Pancreas (tissue), 10 donors: ENCODE results near the gene ABCA2. TPM values are rescaled to one million over a fixed set of nuclear protein-coding genes. Genes with fewer than 3 reads are reported as not detected.

Source experiments
- ATAC-seq, 4 donors: fragments of 200-7000 bp; cut with Tn5 transposase; one replicate each; pipeline versions ENCODE4 v1.8.0 to v1.9.1; 2020; ENCODE audit warnings: mild to moderate bottlenecking in 4 of 4, moderate library complexity in 4 of 4
- DNase-seq, 6 donors: peaks; one replicate each; pipeline ENCODE4 v3.0.0-alpha.2; 2020
- FAIRE-seq: peaks from 2 replicates; lab custom pipeline; 2012; peaks lifted over from hg19 to GRCh38; lab: Jason Lieb, UNC
- H3K27ac ChIP-seq, 4 donors: fragments of 200-600 bp; sonication (generic); 1 replicate in 3 of 4; 2 replicates in 1 of 4; pipeline versions ENCODE4 v1.5.0 to v1.8.0; 2020
- H3K27me3 ChIP-seq, 4 donors: fragments of 200-600 bp; one replicate each; pipeline ENCODE4 v1.8.0; 2021
- H3K36me3 ChIP-seq, 3 donors: fragments of 200-600 bp; sonication (generic) in 1 of 3; one replicate each; pipeline versions ENCODE4 v1.5.0 to v1.8.0; 2020 to 2021
- H3K4me1 ChIP-seq, 3 donors: fragments of 200-600 bp; one replicate each; pipeline ENCODE4 v1.8.0; 2021
- H3K4me3 ChIP-seq, 4 donors: fragments of 200-600 bp; sonication (generic) in 2 of 4; one replicate each; pipeline versions ENCODE4 v1.5.0 to v1.8.0; 2020 to 2021
- H3K9me3 ChIP-seq, 4 donors: fragments of 200-600 bp; one replicate each; pipeline ENCODE4 v1.8.0; 2021
- CTCF ChIP-seq, 4 donors: fragments of 200-600 bp; sonication (generic) in 3 of 4; IDR thresholded peaks; one replicate each; pipeline versions ENCODE4 v1.5.0 to v1.8.0; 2021; ENCODE audit warnings: antibody characterized with exemption in 4 of 4
- WGBS, 2 donors: extraction: QIAGEN DNeasy Blood & Tissue Kit; methylation state at CpG; one replicate each; pipeline ENCODE4 v1.1.7; 2013; 5-methylcytosine and 5-hydroxymethylcytosine counted together
- intact Hi-C, 3 donors: fragments of 100-400 bp; cut with DNase I; formaldehyde crosslinking; loops; one replicate each; pipeline versions ENCODE4 v1.11.1 to v1.14.2; 2022
- polyA plus RNA-seq, 2 donors: library from polyadenylated mRNA; stranded (reverse); fragments of 200-250 nt; gene quantifications; one replicate each; pipeline ENCODE4 v1.2.3, GENCODE V29; 2013
- total RNA-seq, 6 donors: library from RNA; stranded (reverse); fragmentation: NEBNext Ultra II Directional in 4 of 6; extraction: Animal tissue kit (Norgen Biotek cat#: 25700) in 4 of 6; gene quantifications; one replicate each; pipeline versions ENCODE4 v1.2.1 to v1.2.4, GENCODE V29; 2021 to 2023
- donor health status: healthy with polysubstance abuse.
- donor health status: DM: no; HTN: no; CAD: no; lungs with moderate emphysema.
- donor health status: DM: no; HTN: no; CAD: no.
- donor health status: control.
- donor health status: control.
- donor health status: Bipolar disorder and iron deficiency.
- donor health status: DM: yes; HTN: yes; CAD: no.
- donor health status: DM: no; HTN: no; CAD: no.
- donor health status: DM: no; HTN: no; CAD: no.
- donor health status: DM: yes; HTN: yes; CAD: no.

Gene ABCA2
- total and polyA plus RNA-seq, 8 donors = 16.2 to 80.0 (median 27.5) TPM

- no peak for DNase-seq
- H3K4me3 ChIP-seq = no peak overlapping the region
- no peaks in the 10 kb centered on the region for H3K27me3 ChIP-seq
- intact Hi-C loops = loop anchor here in 1 of 3 donors (5.0 kb wide), 1 partner anchor 59 kb away; no protein-coding TSS in a partner anchor
- ATAC-seq = no peak
- WGBS, 2 donors = 83 to 84% methylated on average over 12 of the region's 12 CpGs
- H3K36me3 ChIP-seq = no peaks in the 10 kb centered on the region
- no peak for FAIRE-seq
- peaks cover 0 to 5% (median 4%) of the 10 kb centered on the region in 3 donors for H3K4me1 ChIP-seq
- H3K9me3 ChIP-seq = no peaks in the 10 kb centered on the region
- H3K27ac ChIP-seq = no peak overlapping the region
- no peak for TF ChIP-seq CTCF (IDR thresholded peaks at IDR 0.05)
Measured at GRCh38 chr9:136963751-136964150, 64.3 kb downstream of the ABCA2 start.

- ATAC-seq (no peak), DNase-seq (no peak), FAIRE-seq (no peak)
- 89 to 92% methylated on average over 15 of the region's 15 CpGs for WGBS, 2 donors
- no peaks in the 10 kb centered on the region for H3K36me3 ChIP-seq
- H3K4me3 ChIP-seq = no peak overlapping the region
- no peak for TF ChIP-seq CTCF (IDR thresholded peaks at IDR 0.05)
- intact Hi-C loops = loop anchor here in 1 of 3 donors (5.0 kb wide), 1 partner anchor 59 kb away; no protein-coding TSS in a partner anchor
- peaks cover 0 to 5% (median 4%) of the 10 kb centered on the region in 3 donors for H3K4me1 ChIP-seq
- no peaks in the 10 kb centered on the region for H3K9me3 ChIP-seq
- no peak overlapping the region for H3K27ac ChIP-seq
- no peaks in the 10 kb centered on the region for H3K27me3 ChIP-seq
Measured at GRCh38 chr9:136963341-136963740, 64.7 kb downstream of the ABCA2 start.

- Histone ChIP-seq H3K27ac (no peak overlapping the region), H3K9me3 (no peaks in the 10 kb centered on the region), H3K27me3 (no peaks in the 10 kb centered on the region), H3K36me3 (no peaks in the 10 kb centered on the region), H3K4me3 (no peak overlapping the region), H3K4me1 (peaks cover 0 to 5% (median 4%) of the 10 kb centered on the region in 3 donors)
- DNase-seq (no peak), ATAC-seq (no peak), FAIRE-seq (no peak)
- 83 to 87% methylated on average over 11 of the region's 11 CpGs for WGBS, 2 donors
- intact Hi-C loops = loop anchor here in 1 of 3 donors (5.0 kb wide), 1 partner anchor 60 kb away; no protein-coding TSS in a partner anchor
- TF ChIP-seq CTCF (IDR thresholded peaks at IDR 0.05) = no peak
Measured at GRCh38 chr9:136962701-136963248, 65.3 kb downstream of the ABCA2 start.

GRCh38 chr9:136962163-136962562 is 65.9 kb downstream of the ABCA2 start:
- no peak overlapping the region for H3K4me3 ChIP-seq
- no peak for DNase-seq
- TF ChIP-seq CTCF (IDR thresholded peaks at IDR 0.05) = no peak
- no peaks in the 10 kb centered on the region for H3K27me3 ChIP-seq
- no peaks in the 10 kb centered on the region for H3K36me3 ChIP-seq
- no peaks in the 10 kb centered on the region for H3K9me3 ChIP-seq
- intact Hi-C loops = loop anchor here in 1 of 3 donors (5.0 kb wide), 1 partner anchor 60 kb away; no protein-coding TSS in a partner anchor
- peaks cover 0 to 5% (median 4%) of the 10 kb centered on the region in 3 donors for H3K4me1 ChIP-seq
- WGBS, 2 donors = 91 to 95% methylated on average over 9 of the region's 9 CpGs
- H3K27ac ChIP-seq = no peak overlapping the region
- FAIRE-seq = no peak
- no peak for ATAC-seq
